DOHH2 (cell line): ENCODE measurements around the gene TGM1.

Experiments
- EZH2phosphoT487 ChIP-seq: fragments of 200-600 bp; sonication (generic); IDR thresholded peaks from 2 replicates; pipeline ENCODE4 v1.6.1; 2017; ENCODE audit warnings: borderline replicate concordance, mild to moderate bottlenecking, antibody characterized with exemption, low read length, moderate library complexity, mixed read lengths
- TF ChIP-seq, protein P1 (sequence below): fragments of 200-600 bp; sonication (generic); IDR thresholded peaks from one replicate; pipeline ENCODE4 v1.5.1; 2014; ENCODE audit warnings: antibody characterized with exemption, mild to moderate bottlenecking, low read depth, low read length; ENCODE audit not compliant: poor library complexity, severe bottlenecking

DNA sequence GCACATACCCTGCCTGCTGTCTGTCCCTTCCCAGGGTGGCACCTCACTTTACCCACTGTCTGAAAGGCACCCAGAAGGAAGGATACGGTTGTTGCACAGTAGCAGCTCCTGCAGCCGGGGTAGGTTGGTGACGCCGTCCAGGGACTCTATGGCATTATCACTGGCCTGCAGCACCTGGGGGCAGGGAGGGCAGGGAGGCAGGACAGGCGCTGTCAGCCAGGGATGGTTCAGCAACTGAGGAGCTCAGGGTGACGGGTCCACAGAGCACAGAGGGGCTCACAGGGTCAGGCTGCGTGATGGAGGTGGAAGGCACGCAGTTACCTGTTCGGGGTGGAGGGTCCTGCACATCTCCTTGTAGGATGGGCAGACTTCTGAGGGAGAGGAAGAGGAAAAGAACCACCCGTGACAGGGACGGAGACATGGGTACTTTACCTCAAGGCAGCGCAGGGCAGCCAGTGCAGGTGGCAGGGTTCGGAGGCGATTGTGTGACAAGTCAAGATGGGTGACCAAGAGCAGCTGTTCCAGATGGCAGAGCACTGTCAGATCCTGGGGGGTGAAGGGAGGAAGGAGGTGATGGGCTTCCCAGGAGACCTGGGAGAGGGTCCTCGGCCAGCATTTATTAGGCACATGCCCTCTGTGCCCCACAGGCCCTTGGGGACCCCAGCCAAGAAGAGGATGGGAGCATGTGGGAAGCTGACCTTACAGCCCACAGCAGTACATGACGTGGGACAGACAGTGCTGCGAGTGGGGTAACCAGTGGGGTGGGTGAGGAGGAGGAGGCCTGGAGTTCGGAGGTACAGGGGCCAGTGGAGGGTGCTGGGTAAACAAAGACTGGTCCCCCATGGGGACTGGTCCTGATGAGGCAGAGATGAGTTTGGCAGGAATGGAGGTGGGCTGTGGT is 3.6 kb upstream of the TGM1 start:
- TF ChIP-seq, protein P1, sequence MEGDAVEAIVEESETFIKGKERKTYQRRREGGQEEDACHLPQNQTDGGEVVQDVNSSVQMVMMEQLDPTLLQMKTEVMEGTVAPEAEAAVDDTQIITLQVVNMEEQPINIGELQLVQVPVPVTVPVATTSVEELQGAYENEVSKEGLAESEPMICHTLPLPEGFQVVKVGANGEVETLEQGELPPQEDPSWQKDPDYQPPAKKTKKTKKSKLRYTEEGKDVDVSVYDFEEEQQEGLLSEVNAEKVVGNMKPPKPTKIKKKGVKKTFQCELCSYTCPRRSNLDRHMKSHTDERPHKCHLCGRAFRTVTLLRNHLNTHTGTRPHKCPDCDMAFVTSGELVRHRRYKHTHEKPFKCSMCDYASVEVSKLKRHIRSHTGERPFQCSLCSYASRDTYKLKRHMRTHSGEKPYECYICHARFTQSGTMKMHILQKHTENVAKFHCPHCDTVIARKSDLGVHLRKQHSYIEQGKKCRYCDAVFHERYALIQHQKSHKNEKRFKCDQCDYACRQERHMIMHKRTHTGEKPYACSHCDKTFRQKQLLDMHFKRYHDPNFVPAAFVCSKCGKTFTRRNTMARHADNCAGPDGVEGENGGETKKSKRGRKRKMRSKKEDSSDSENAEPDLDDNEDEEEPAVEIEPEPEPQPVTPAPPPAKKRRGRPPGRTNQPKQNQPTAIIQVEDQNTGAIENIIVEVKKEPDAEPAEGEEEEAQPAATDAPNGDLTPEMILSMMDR: no peak
- TF ChIP-seq EZH2phosphoT487: no peak
